GM23338 (cell line): ENCODE results near the gene SEC11C. TPM values are rescaled to one million over a fixed set of nuclear protein-coding genes. Genes with fewer than 3 reads are reported as not detected.

Experiments
- ATAC-seq: fragments of 200-7000 bp; cut with Tn5 transposase; 3 replicates; pipeline ENCODE4 v1.9.1; 2020
- DNase-seq: peaks from one replicate; pipeline ENCODE4 v3.0.0-alpha.2; 2015; ENCODE audit warnings: low spot score
- H2AFZ ChIP-seq: fragments of 200-600 bp; sonication (generic); 2 replicates; pipeline ENCODE4 v1.8.0; 2016; ENCODE audit warnings: antibody characterized with exemption, mild to moderate bottlenecking, moderate library complexity
- H3F3A ChIP-seq: fragments of 200-600 bp; sonication (generic); replicated peaks from 2 replicates; pipeline ENCODE4 v1.8.0; 2017; ENCODE audit warnings: antibody characterized with exemption, mixed run types, low read depth
- H3K27ac ChIP-seq: fragments of 200-600 bp; sonication (generic); 2 replicates; pipeline ENCODE4 v1.6.1; 2016; ENCODE audit warnings: low read depth
- H3K27me3 ChIP-seq: fragments of 200-600 bp; sonication (generic); 2 replicates; pipeline ENCODE4 v1.8.0; 2016; ENCODE audit warnings: mild to moderate bottlenecking, mixed run types, moderate library complexity; ENCODE audit not compliant: insufficient read depth
- H3K36me3 ChIP-seq: fragments of 200-600 bp; sonication (generic); 2 replicates; pipeline ENCODE4 v1.8.0; 2016; ENCODE audit warnings: mild to moderate bottlenecking; ENCODE audit not compliant: insufficient read depth
- H3K4me1 ChIP-seq: fragments of 200-600 bp; sonication (generic); 2 replicates; pipeline ENCODE4 v1.8.0; 2016; ENCODE audit warnings: mild to moderate bottlenecking, moderate library complexity; ENCODE audit not compliant: insufficient read depth
- H3K4me2 ChIP-seq: fragments of 200-600 bp; sonication (generic); 2 replicates; pipeline ENCODE4 v1.7.1; 2017; ENCODE audit warnings: mixed run types
- H3K4me3 ChIP-seq: fragments of 200-600 bp; sonication (generic); 2 replicates; pipeline ENCODE4 v1.6.1; 2016; ENCODE audit warnings: mixed run types
- H3K79me2 ChIP-seq: fragments of 200-600 bp; sonication (generic); replicated peaks from 2 replicates; pipeline ENCODE4 v1.8.0; 2017; ENCODE audit warnings: mild to moderate bottlenecking; ENCODE audit not compliant: insufficient read depth
- H3K9me2 ChIP-seq: fragments of 200-600 bp; sonication (generic); 2 replicates; pipeline ENCODE4 v1.8.0; 2017; ENCODE audit not compliant: insufficient read depth
- H4K20me1 ChIP-seq: fragments of 200-600 bp; sonication (generic); replicated peaks from 2 replicates; pipeline ENCODE4 v1.8.0; 2017; ENCODE audit warnings: mild to moderate bottlenecking; ENCODE audit not compliant: insufficient read depth
- H3K27ac Mint-ChIP-seq: 2 replicates; pipeline ENCODE4 v1.8.0; 2020; ENCODE audit warnings: inconsistent platforms, mild to moderate bottlenecking, moderate library complexity, mixed read lengths
- H3K27me3 Mint-ChIP-seq: 3 replicates; pipeline ENCODE4 v1.8.0; 2022; ENCODE audit warnings: low read depth, mild to moderate bottlenecking, moderate library complexity, mixed read lengths, inconsistent platforms; ENCODE audit not compliant: insufficient read depth, poor library complexity
- H3K36me3 Mint-ChIP-seq: 3 replicates; pipeline ENCODE4 v1.8.0; 2021; ENCODE audit warnings: low read depth, mild to moderate bottlenecking, inconsistent platforms, moderate library complexity, mixed read lengths
- H3K4me1 Mint-ChIP-seq: 3 replicates; pipeline ENCODE4 v1.8.0; 2020; ENCODE audit warnings: mild to moderate bottlenecking, inconsistent platforms, mixed read lengths
- H3K4me3 Mint-ChIP-seq: 3 replicates; pipeline ENCODE4 v1.8.0; 2021; ENCODE audit warnings: moderate library complexity, mild to moderate bottlenecking, inconsistent platforms, mixed read lengths
- H3K9me3 Mint-ChIP-seq: 3 replicates; pipeline ENCODE4 v1.8.0; 2020; ENCODE audit warnings: moderate library complexity, mild to moderate bottlenecking, inconsistent platforms, mixed read lengths
- CTCF ChIP-seq, 2 experiments: fragments of 200-600 bp in 1 of 2; sonication (generic) in 1 of 2; conservative IDR thresholded peaks; 2 replicates each; pipeline versions ENCODE4 v1.5.1 to v1.6.1; 2016 to 2017; ENCODE audit warnings: antibody characterized with exemption in 2 of 2, low read depth in 2 of 2, mild to moderate bottlenecking in 2 of 2, moderate library complexity in 1 of 2
- EZH2 ChIP-seq: fragments of 200-600 bp; sonication (generic); IDR thresholded peaks from one replicate; pipeline ENCODE4 v1.8.0; 2017; ENCODE audit warnings: antibody characterized with exemption, mild to moderate bottlenecking, low read depth; ENCODE audit not compliant: unreplicated experiment
- EZH2phosphoT487 ChIP-seq: fragments of 200-600 bp; sonication (generic); IDR thresholded peaks from one replicate; pipeline ENCODE4 v1.8.1; 2018; ENCODE audit warnings: antibody characterized with exemption; ENCODE audit not compliant: unreplicated experiment
- JUNB ChIP-seq: IDR thresholded peaks from one replicate; pipeline ENCODE4 v1.6.1; 2016; ENCODE audit warnings: antibody characterized with exemption; ENCODE audit not compliant: unreplicated experiment
- POLR2AphosphoS5 ChIP-seq: IDR thresholded peaks from 2 replicates; pipeline ENCODE4 v1.6.1; 2016; ENCODE audit warnings: antibody characterized with exemption, low read depth
- REST ChIP-seq: IDR thresholded peaks from one replicate; pipeline ENCODE4 v1.6.1; 2018; ENCODE audit warnings: antibody characterized with exemption; ENCODE audit not compliant: unreplicated experiment
- STAT1 ChIP-seq: IDR thresholded peaks from one replicate; pipeline ENCODE4 v1.6.1; 2016; ENCODE audit warnings: antibody characterized with exemption; ENCODE audit not compliant: unreplicated experiment
- ZNF114 ChIP-seq: fragments of 250-450 bp; sonication (Bioruptor Pico); IDR thresholded peaks from 2 replicates; pipeline ENCODE4 v1.5.0; 2020; ENCODE audit warnings: mild to moderate bottlenecking, moderate library complexity
- ZNF331 ChIP-seq: fragments of 250-450 bp; sonication (Bioruptor Pico); IDR thresholded peaks from 2 replicates; pipeline ENCODE4 v1.5.0; 2020; ENCODE audit warnings: low read depth, mild to moderate bottlenecking, moderate library complexity
- ZNF462 ChIP-seq: fragments of 250-450 bp; sonication (Bioruptor Pico); IDR thresholded peaks from 2 replicates; pipeline ENCODE4 v1.5.0; 2020; ENCODE audit warnings: mild to moderate bottlenecking, moderate library complexity
- polyA plus RNA-seq: library from polyadenylated mRNA; unstranded; fragments of >200 nt; fragmentation: Nextera tagmentation; extraction: Ambion mirVana; gene quantifications from 2 replicates; pipeline ENCODE4 v1.2.1, GENCODE V29; 2016
- total RNA-seq: library from RNA; depleted of rRNA; stranded (reverse); fragments of >200 nt; shearing (Covaris generic); gene quantifications from 2 replicates; pipeline ENCODE4 v1.2.3, GENCODE V29; 2014

SEC11C gene
- total and polyA plus RNA-seq, 2 experiments from 2014 or later: 31.7 to 169 TPM

- no peak for TF ChIP-seq CTCF (conservative IDR thresholded peaks at IDR 0.05; ENCODE audit: low read depth in 2 of 2)
- no peak for TF ChIP-seq STAT1
Observed at GRCh38 chr18:59143441-59143840, 3.8 kb downstream of the SEC11C start (continued).

GRCh38 chr18:59144483-59144882, 4.8 kb downstream of the SEC11C start:
- H3F3A ChIP-seq: no peaks in the 10 kb centered on the region
- DNase-seq: no peak
- Mint-ChIP-seq H3K4me3 (no peak overlapping the region), H3K27ac (no peak overlapping the region), H3K9me3 (no peaks in the 10 kb centered on the region), H3K4me1 (peaks cover 22% of the 10 kb centered on the region), H3K36me3 (no peaks in the 10 kb centered on the region), H3K27me3 (peaks cover 5% of the 10 kb centered on the region)
- H3K4me1 ChIP-seq: peaks cover 19% of the 10 kb centered on the region
- no peaks in the 10 kb centered on the region for H3K9me2 ChIP-seq
- peaks cover 55% of the 10 kb centered on the region for H3K79me2 ChIP-seq
- H3K4me3 ChIP-seq: no peak overlapping the region
- no peak overlapping the region for H2AFZ ChIP-seq
- no peaks in the 10 kb centered on the region for H3K27me3 ChIP-seq
- no peak overlapping the region for H3K4me2 ChIP-seq
- no peak for ATAC-seq
- no peaks in the 10 kb centered on the region; the same call in 1 of the 2 replicates for H3K36me3 ChIP-seq
- H3K27ac ChIP-seq: no peak overlapping the region
- H4K20me1 ChIP-seq: peaks cover 11% of the 10 kb centered on the region; the same call in 1 of the 2 replicates
- TF ChIP-seq POLR2AphosphoS5 (no peak), REST (no peak), ZNF462 (CRISPR knock-in tag) (no peak), ZNF331 (CRISPR knock-in tag) (no peak), EZH2phosphoT487 (no peak), JUNB (no peak), STAT1 (no peak), EZH2 (no peak), ZNF114 (no peak), CTCF (conservative IDR thresholded peaks at IDR 0.05; ENCODE audit: low read depth in 2 of 2) (no peak)
